Endothelial cell (in vitro differentiated cells): ENCODE data around the gene FBXL19. TPM values are rescaled to one million over a fixed set of nuclear protein-coding genes. Genes with fewer than 3 reads are reported as not detected.

Experiments used
- DNase-seq: peaks from one replicate; pipeline ENCODE4 v3.0.0; 2021; ENCODE audit warnings: low spot score
- H3K27ac Mint-ChIP-seq: one replicate; pipeline ENCODE4 v1.8.0; 2021; ENCODE audit warnings: mixed read lengths, inconsistent platforms; ENCODE audit not compliant: unreplicated experiment
- H3K27me3 Mint-ChIP-seq: one replicate; pipeline ENCODE4 v1.8.0; 2021; ENCODE audit warnings: mild to moderate bottlenecking, moderate library complexity, mixed read lengths, inconsistent platforms; ENCODE audit not compliant: unreplicated experiment
- H3K36me3 Mint-ChIP-seq: one replicate; pipeline ENCODE4 v1.8.0; 2021; ENCODE audit warnings: mild to moderate bottlenecking, low read depth, mixed read lengths, inconsistent platforms; ENCODE audit not compliant: unreplicated experiment
- H3K4me1 Mint-ChIP-seq: one replicate; pipeline ENCODE4 v1.8.0; 2021; ENCODE audit warnings: mild to moderate bottlenecking, mixed read lengths, inconsistent platforms; ENCODE audit not compliant: unreplicated experiment
- H3K4me3 Mint-ChIP-seq: one replicate; pipeline ENCODE4 v1.8.0; 2021; ENCODE audit warnings: mild to moderate bottlenecking, mixed read lengths, inconsistent platforms; ENCODE audit not compliant: unreplicated experiment
- H3K9me3 Mint-ChIP-seq: one replicate; pipeline ENCODE4 v1.8.0; 2021; ENCODE audit warnings: mixed read lengths, inconsistent platforms; ENCODE audit not compliant: unreplicated experiment
- CTCF ChIP-seq: fragments of 200-600 bp; sonication (generic); IDR thresholded peaks from one replicate; pipeline ENCODE4 v1.5.0; 2021; ENCODE audit warnings: antibody characterized with exemption; ENCODE audit not compliant: unreplicated experiment
- total RNA-seq: library from RNA; stranded (reverse); fragmentation: NEBNext Ultra II Directional; extraction: Animal tissue kit (Norgen Biotek cat#: 25700); gene quantifications from one replicate; pipeline ENCODE4 v1.2.1, GENCODE V29; 2021; ENCODE audit not compliant: unreplicated experiment

FBXL19 gene
- total RNA-seq, 1 donor from 2014 or later = 117 TPM

GRCh38 chr16:30892670-30893416 is 30.5 kb upstream of the FBXL19 start:
- Mint-ChIP-seq H3K36me3 (peaks cover 28% of the 10 kb centered on the region), H3K4me3 (peak overlapping the region; percentile 92), H3K27me3 (peaks cover 29% of the 10 kb centered on the region), H3K9me3 (no peaks in the 10 kb centered on the region), H3K4me1 (peaks cover 34% of the 10 kb centered on the region), H3K27ac (no peak overlapping the region)
- DNase-seq = no peak
- TF ChIP-seq CTCF = no peak

GRCh38 chr16:30893417-30893743 is 30.0 kb upstream of the FBXL19 start:
- no peaks in the 10 kb centered on the region for H3K9me3 Mint-ChIP-seq
- peak overlapping the region; percentile 92 for H3K4me3 Mint-ChIP-seq
- H3K27ac Mint-ChIP-seq = no peak overlapping the region
- H3K36me3 Mint-ChIP-seq = peaks cover 28% of the 10 kb centered on the region
- DNase-seq = no peak
- peaks cover 29% of the 10 kb centered on the region for H3K27me3 Mint-ChIP-seq
- no peak for TF ChIP-seq CTCF
- H3K4me1 Mint-ChIP-seq = peaks cover 34% of the 10 kb centered on the region

- no peak for TF ChIP-seq CTCF
- Mint-ChIP-seq H3K4me1 (peaks cover 34% of the 10 kb centered on the region), H3K36me3 (peaks cover 23% of the 10 kb centered on the region), H3K27ac (peak within 1 kb of the TSS; percentile 49), H3K27me3 (peaks cover 29% of the 10 kb centered on the region), H3K9me3 (no peaks in the 10 kb centered on the region), H3K4me3 (peak within 1 kb of the TSS; percentile 92)
- peak; percentile 97 for DNase-seq
Measured at GRCh38 chr16:30893744-30894539, 29.4 kb upstream of the FBXL19 start, which contains the start of gene BCL7C. Gene BCL7C, minus strand, starts transcription at chr16:30894077. Its CDS starts 133 bp downstream, at chr16:30893944.

DNA sequence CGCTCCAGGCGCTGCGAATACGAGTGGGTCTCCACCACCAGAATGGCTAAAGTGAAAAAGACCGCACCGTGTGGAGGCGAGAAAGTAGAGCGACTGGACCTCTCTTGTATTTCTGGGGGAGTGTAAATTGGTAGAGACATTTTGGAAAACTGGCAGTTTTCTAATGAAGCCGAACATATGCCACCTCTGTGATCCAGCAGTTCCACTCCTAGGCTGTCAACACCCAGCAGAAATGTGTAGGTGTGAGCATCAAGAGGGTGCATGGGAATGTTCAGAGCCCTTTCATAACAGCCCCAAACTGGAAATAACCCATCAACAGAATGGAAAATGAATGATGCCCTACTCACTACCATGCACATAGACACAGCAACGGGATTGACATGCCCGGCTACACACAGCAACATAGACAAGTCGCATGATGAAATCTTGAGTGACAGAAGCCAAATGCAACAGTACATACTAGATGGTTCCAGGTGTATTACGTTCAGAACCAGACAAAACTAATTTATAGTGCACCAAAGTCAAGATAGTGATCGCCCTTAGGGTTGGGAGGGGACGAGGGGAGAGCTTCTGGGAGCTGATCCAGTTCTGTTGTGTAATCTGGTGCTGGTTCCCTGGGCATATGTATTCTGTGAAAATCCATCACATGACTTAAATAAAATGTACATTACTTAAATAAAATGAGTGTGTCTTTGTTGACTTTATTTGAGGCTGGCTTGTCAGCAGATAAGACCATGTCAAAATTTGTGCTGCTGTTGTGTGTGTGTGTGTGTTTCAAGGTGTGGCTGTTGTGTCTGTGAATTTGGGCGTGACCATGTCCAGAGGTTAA is 28.6 kb upstream of the FBXL19 start:
- Mint-ChIP-seq H3K36me3 (peaks cover 20% of the 10 kb centered on the region), H3K27me3 (peaks cover 29% of the 10 kb centered on the region), H3K4me1 (peaks cover 34% of the 10 kb centered on the region), H3K4me3 (peak overlapping the region; percentile 76), H3K27ac (peak overlapping the region; percentile 49), H3K9me3 (no peaks in the 10 kb centered on the region)
- DNase-seq = no peak
- TF ChIP-seq CTCF = no peak
